ENCODE results near the gene LIF.
A peak's percentile ranks its signal among the peaks of the same experiment; 100 is the strongest.

Gene LIF

GRCh38 chr22:30265131-30265720 lies 18.7 kb upstream of the LIF start:
- no peak for DNase-seq (ENCODE audit: low read depth in 1 of 2, low spot score in 1 of 2)

GRCh38 chr22:30263883-30264282 lies 17.3 kb upstream of the LIF start:
- DNase-seq (ENCODE audit: low read depth in 1 of 2, low spot score in 1 of 2) = no peak

GRCh38 chr22:30262917-30263741 lies 16.6 kb upstream of the LIF start:
- DNase-seq (ENCODE audit: low read depth in 1 of 2, low spot score in 1 of 2) = peak; percentile 57 to 73

- DNase-seq (ENCODE audit: low read depth in 1 of 2, low spot score in 1 of 2) = no peak
Observed at GRCh38 chr22:30262112-30262511, 15.6 kb upstream of the LIF start.

GRCh38 chr22:30261134-30261533 lies 14.6 kb upstream of the LIF start:
- no peak for DNase-seq (ENCODE audit: low read depth in 1 of 2, low spot score in 1 of 2)

GRCh38 chr22:30260682-30261081 lies 14.1 kb upstream of the LIF start:
- DNase-seq (ENCODE audit: low read depth in 1 of 2, low spot score in 1 of 2) = no peak

- no peak for DNase-seq (ENCODE audit: low read depth in 1 of 2, low spot score in 1 of 2)
Observed at GRCh38 chr22:30260276-30260675, 13.7 kb upstream of the LIF start.

GRCh38 chr22:30254314-30254713 lies 7.8 kb upstream of the LIF start:
- no peak for DNase-seq (ENCODE audit: low read depth in 1 of 2, low spot score in 1 of 2)

- no peak for DNase-seq (ENCODE audit: low read depth in 1 of 2, low spot score in 1 of 2)
Observed at GRCh38 chr22:30253205-30253852, 6.8 kb upstream of the LIF start.

GRCh38 chr22:30252411-30253204 lies 6.0 kb upstream of the LIF start:
- DNase-seq (ENCODE audit: low read depth in 1 of 2, low spot score in 1 of 2) = no peak

GRCh38 chr22:30251711-30252110 lies 5.2 kb upstream of the LIF start:
- no peak for DNase-seq (ENCODE audit: low read depth in 1 of 2, low spot score in 1 of 2)

- no peak for DNase-seq (ENCODE audit: low read depth in 1 of 2, low spot score in 1 of 2)
Observed at GRCh38 chr22:30250661-30251267, 4.2 kb upstream of the LIF start.

- no peak for DNase-seq (ENCODE audit: low read depth in 1 of 2, low spot score in 1 of 2)
Observed at GRCh38 chr22:30250039-30250565, 3.5 kb upstream of the LIF start.

- no peak for DNase-seq (ENCODE audit: low read depth in 1 of 2, low spot score in 1 of 2)
Observed at GRCh38 chr22:30249049-30250038, 2.8 kb upstream of the LIF start.

- DNase-seq (ENCODE audit: low read depth in 1 of 2, low spot score in 1 of 2) = no peak
Observed at GRCh38 chr22:30248484-30248883, 1.9 kb upstream of the LIF start.

GRCh38 chr22:30247974-30248373 lies 1.4 kb upstream of the LIF start:
- no peak for DNase-seq (ENCODE audit: low read depth in 1 of 2, low spot score in 1 of 2)

- DNase-seq (ENCODE audit: low read depth in 1 of 2, low spot score in 1 of 2) = no peak
Observed at GRCh38 chr22:30247561-30247960, 1.0 kb upstream of the LIF start.

- DNase-seq (ENCODE audit: low read depth in 1 of 2, low spot score in 1 of 2) = no peak
Observed at GRCh38 chr22:30246814-30247376, 336 bp upstream of the LIF start.
